Smooth muscle cell (in vitro differentiated cells): ENCODE measurements around the gene S100A4. TPM values are rescaled to one million over a fixed set of nuclear protein-coding genes. Genes with fewer than 3 reads are reported as not detected.

Source experiments
- DNase-seq: peaks from one replicate; lab custom pipeline; 2025; ENCODE audit not compliant: unreplicated experiment; lab: John Stamatoyannopoulos, UW
- H2AFZ ChIP-seq: fragments of 200-600 bp; sonication (generic); 2 replicates; pipeline ENCODE4 v1.6.0; 2016; ENCODE audit warnings: antibody characterized with exemption, low read depth, mild to moderate bottlenecking
- H3F3A ChIP-seq: fragments of 200-600 bp; sonication (generic); 2 replicates; pipeline ENCODE4 v1.6.0; 2017; ENCODE audit warnings: antibody characterized with exemption, low read depth
- H3K27ac ChIP-seq: fragments of 200-600 bp; sonication (generic); 2 replicates; pipeline ENCODE4 v1.5.1; 2016; ENCODE audit warnings: low read depth, mild to moderate bottlenecking
- H3K27me3 ChIP-seq: fragments of 200-600 bp; sonication (generic); 2 replicates; pipeline ENCODE4 v1.6.1; 2016; ENCODE audit warnings: low read depth, mild to moderate bottlenecking
- H3K36me3 ChIP-seq: fragments of 200-600 bp; sonication (generic); 2 replicates; pipeline ENCODE4 v1.5.1; 2016; ENCODE audit warnings: low read depth
- H3K4me1 ChIP-seq: fragments of 200-600 bp; sonication (generic); 2 replicates; pipeline ENCODE4 v1.5.1; 2016; ENCODE audit warnings: low read depth
- H3K4me2 ChIP-seq: fragments of 200-600 bp; sonication (generic); 2 replicates; pipeline ENCODE4 v1.6.0; 2016; ENCODE audit warnings: mild to moderate bottlenecking
- H3K4me3 ChIP-seq: fragments of 200-600 bp; sonication (generic); 2 replicates; pipeline ENCODE4 v1.5.1; 2016; ENCODE audit warnings: mild to moderate bottlenecking
- H3K79me2 ChIP-seq: fragments of 200-600 bp; sonication (generic); 2 replicates; pipeline ENCODE4 v1.6.0; 2016; ENCODE audit warnings: low read depth, mild to moderate bottlenecking
- H3K9ac ChIP-seq: fragments of 200-600 bp; sonication (generic); 2 replicates; pipeline ENCODE4 v1.6.0; 2016; ENCODE audit warnings: low read depth
- H3K9me3 ChIP-seq: fragments of 200-600 bp; sonication (generic); replicated peaks from 2 replicates; pipeline ENCODE4 v1.5.1; 2016; ENCODE audit warnings: low read depth
- H4K20me1 ChIP-seq: fragments of 200-600 bp; sonication (generic); 2 replicates; pipeline ENCODE4 v1.6.0; 2016; ENCODE audit warnings: low read depth
- WGBS: methylation state at CpG from one replicate; pipeline ENCODE4 v1.1.7; 2016; ENCODE audit warnings: low lambda C conversion rate; 5-methylcytosine and 5-hydroxymethylcytosine counted together
- polyA plus RNA-seq: library from polyadenylated mRNA; unstranded; fragments of >200 nt; fragmentation: Nextera tagmentation; extraction: Ambion mirVana; gene quantifications from 2 replicates; pipeline ENCODE4 v1.2.1, GENCODE V29; 2016
- total RNA-seq: library from RNA; depleted of rRNA; stranded (reverse); fragments of >200 nt; gene quantifications from 2 replicates; pipeline ENCODE4 v1.2.3, GENCODE V29; 2014
- TF ChIP-seq, protein P1 (sequence below): fragments of 200-600 bp; sonication (generic); IDR thresholded peaks from 2 replicates; pipeline ENCODE4 v1.5.1; 2017; ENCODE audit warnings: borderline replicate concordance, mild to moderate bottlenecking, antibody characterized with exemption; ENCODE audit not compliant: insufficient read depth, poor library complexity, severe bottlenecking

Gene S100A4
- total and polyA plus RNA-seq, 2 experiments from 2014 or later: 1,222 to 1,802 TPM

DNA sequence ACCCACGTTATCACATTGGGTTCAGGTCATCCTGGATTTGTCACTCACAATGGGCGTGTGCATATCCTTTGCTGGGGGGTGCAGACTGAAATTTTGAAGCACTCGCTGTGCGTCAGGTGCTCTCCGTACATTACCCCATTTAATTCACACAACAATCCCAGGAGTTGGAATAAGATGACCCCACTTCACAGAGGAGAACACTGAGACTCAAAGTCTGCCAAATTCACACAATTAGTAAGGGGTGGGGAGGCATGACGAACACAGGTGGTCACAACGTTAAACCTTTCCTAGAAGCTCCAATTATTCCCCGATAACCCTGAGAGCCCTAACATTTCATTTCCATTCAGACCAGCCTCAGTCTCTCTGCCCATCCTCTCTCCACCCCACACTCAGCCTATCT, 23.9 kb upstream of the S100A4 start:
- H3K4me2 ChIP-seq: no peak overlapping the region
- DNase-seq: no peak
- no peaks in the 10 kb centered on the region for H3K79me2 ChIP-seq
- no peaks in the 10 kb centered on the region for H3K36me3 ChIP-seq
- TF ChIP-seq, protein P1, sequence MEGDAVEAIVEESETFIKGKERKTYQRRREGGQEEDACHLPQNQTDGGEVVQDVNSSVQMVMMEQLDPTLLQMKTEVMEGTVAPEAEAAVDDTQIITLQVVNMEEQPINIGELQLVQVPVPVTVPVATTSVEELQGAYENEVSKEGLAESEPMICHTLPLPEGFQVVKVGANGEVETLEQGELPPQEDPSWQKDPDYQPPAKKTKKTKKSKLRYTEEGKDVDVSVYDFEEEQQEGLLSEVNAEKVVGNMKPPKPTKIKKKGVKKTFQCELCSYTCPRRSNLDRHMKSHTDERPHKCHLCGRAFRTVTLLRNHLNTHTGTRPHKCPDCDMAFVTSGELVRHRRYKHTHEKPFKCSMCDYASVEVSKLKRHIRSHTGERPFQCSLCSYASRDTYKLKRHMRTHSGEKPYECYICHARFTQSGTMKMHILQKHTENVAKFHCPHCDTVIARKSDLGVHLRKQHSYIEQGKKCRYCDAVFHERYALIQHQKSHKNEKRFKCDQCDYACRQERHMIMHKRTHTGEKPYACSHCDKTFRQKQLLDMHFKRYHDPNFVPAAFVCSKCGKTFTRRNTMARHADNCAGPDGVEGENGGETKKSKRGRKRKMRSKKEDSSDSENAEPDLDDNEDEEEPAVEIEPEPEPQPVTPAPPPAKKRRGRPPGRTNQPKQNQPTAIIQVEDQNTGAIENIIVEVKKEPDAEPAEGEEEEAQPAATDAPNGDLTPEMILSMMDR: no peak
- peaks cover 30% of the 10 kb centered on the region for H3K4me1 ChIP-seq
- 92% methylated on average over 8 of the region's 8 CpGs for WGBS
- no peak overlapping the region for H3K9ac ChIP-seq
- no peaks in the 10 kb centered on the region for H3K27me3 ChIP-seq
- H3F3A ChIP-seq: peaks cover 8% of the 10 kb centered on the region
- no peak overlapping the region for H2AFZ ChIP-seq
- H3K9me3 ChIP-seq: no peaks in the 10 kb centered on the region
- no peak overlapping the region for H3K4me3 ChIP-seq
- H3K27ac ChIP-seq: peak overlapping the region; percentile 100
- no peaks in the 10 kb centered on the region for H4K20me1 ChIP-seq

DNA sequence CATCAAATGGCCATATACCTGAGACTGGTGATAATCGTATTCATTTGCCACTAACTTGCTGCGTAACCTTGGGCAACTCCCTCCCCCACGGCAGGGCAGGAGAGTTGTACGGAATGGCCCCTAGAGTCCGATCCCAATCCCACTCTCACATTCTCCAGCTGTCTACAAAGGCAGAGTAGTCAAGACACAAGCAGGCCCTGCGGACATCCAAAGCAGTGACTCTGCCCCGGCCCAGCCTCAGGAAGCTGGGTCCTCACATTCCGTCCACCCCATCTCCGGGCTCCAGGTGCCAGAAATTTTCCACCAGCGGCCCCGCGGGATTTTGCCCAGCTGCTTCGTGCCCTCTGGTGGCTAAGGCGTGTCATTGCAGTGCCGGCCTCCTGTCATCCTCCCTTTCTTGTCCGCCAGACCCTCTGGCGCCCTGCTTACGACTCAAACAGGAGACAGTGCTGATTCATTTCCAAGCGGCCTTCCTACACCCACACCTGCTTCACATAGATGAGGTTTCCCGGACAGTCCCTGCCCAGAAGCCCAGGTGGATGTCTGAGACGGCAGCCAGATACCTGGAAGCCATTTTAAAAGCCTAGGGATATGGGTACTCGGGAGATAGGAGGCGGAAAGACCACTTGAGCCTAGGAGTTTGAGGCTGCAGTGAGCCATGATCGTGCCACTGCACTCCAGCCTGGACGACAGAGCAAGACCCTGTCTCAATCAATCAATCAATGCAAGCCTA, 22.9 kb upstream of the S100A4 start:
- WGBS: 9% methylated on average over 25 of the region's 25 CpGs
- H3K27ac ChIP-seq: peak overlapping the region; percentile 100
- peak overlapping the region; percentile 75 for H3K4me2 ChIP-seq
- H2AFZ ChIP-seq: peak overlapping the region; percentile 64
- no peaks in the 10 kb centered on the region for H3K79me2 ChIP-seq
- no peaks in the 10 kb centered on the region for H3K36me3 ChIP-seq
- H3K9ac ChIP-seq: peak overlapping the region; percentile 98
- no peak overlapping the region for H3K4me3 ChIP-seq
- H3F3A ChIP-seq: peaks cover 8% of the 10 kb centered on the region
- DNase-seq: peak; percentile 76
- H4K20me1 ChIP-seq: no peaks in the 10 kb centered on the region
- H3K4me1 ChIP-seq: peaks cover 30% of the 10 kb centered on the region
- H3K27me3 ChIP-seq: no peaks in the 10 kb centered on the region
- TF ChIP-seq, protein P1: peak; percentile 100
- H3K9me3 ChIP-seq: no peaks in the 10 kb centered on the region

- Histone ChIP-seq H2AFZ (no peak overlapping the region), H3K9ac (peak overlapping the region; percentile 98), H3K9me3 (no peaks in the 10 kb centered on the region), H3F3A (peaks cover 8% of the 10 kb centered on the region), H4K20me1 (no peaks in the 10 kb centered on the region), H3K79me2 (no peaks in the 10 kb centered on the region), H3K27me3 (no peaks in the 10 kb centered on the region), H3K36me3 (no peaks in the 10 kb centered on the region), H3K4me1 (peaks cover 34% of the 10 kb centered on the region), H3K27ac (peak overlapping the region; percentile 100), H3K4me2 (peak overlapping the region; percentile 75), H3K4me3 (no peak overlapping the region)
- 36% methylated on average over 22 of the region's 22 CpGs for WGBS
- TF ChIP-seq, protein P1: no peak
- DNase-seq: no peak
Observed at GRCh38 chr1:153567621-153568366, 22.2 kb upstream of the S100A4 start.
